Measurements from ENCODE around the gene CAPSL.
"Not testable (repeated sequence)": the region's sequence is repeated elsewhere in the genome, so short reads cannot be mapped to it uniquely, and the experiment has no call there.

The CAPSL gene

DNA sequence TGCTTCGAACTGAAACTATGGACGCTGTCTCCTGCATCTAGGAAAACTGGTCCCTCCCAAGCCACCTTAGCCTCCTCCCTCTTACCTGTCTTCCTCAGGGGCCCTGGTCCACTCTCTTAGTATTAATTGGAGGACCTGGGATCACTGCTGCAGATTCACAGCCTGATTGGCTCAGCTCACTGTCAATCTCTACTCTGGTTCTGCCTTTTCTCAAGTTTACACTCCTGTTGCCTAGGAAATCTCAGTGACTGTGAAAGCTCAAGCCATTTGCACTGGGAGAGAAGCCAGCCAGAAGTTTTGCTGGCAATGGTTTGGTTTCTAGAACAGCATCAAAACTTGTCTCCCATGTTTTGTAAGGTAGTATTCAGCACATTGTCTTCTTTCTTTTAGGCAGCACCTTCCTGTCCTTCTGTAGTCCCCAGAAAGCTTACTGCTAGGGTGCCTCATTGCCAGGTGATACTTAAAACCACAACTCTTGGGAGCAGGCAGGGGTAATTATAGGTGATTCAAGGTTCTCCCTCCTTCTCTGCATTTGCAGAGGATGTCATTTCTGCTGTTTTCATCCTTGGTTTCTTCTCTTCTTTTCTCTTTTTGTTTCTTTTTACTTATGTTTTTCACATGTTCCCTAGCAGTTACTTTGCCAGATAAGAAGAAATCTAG, at the start of gene CAPSL:
Gene CAPSL (minus strand): TSS at position 55 of the 660 bp plus-strand sequence. CDS start 17,502 bp downstream, outside the sequence.
- FAIRE-seq: no peak

DNA sequence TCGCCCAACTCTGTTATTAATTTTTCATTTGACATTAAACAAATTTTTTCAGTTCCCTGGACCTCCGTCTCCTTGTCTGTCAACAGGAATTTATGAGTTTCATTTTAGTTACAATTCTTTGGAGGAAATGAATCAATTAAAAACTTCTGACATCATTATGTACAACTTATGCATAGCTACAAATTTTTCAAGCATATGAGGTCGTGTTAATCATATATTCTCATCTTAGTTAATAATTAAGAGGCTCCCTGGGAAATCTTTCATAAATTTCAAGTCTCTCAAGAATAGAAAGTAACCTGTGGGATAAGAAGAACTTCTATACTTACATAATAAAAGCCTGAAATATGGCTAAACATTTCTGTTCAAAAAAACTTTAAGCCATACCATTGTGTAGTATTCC, 49.4 kb upstream of the CAPSL start:
- FAIRE-seq: no peak

DNA sequence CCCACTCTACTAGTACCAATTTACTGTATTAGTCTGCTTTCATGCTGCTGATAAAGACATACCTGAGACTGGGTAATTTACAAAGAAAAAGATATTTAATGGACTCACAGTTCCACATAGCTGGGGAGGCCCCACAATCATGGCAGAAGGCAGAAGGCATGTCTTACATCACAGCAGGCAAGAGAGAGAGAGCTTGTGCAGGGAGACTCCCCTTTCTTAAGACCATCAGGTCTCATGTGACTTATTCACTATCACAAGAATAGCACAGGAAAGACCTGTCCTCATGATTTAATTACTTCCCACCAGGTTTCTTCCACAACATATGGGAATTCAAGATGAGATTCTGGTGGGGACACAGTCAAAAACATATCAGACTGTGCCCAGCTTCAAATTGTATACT, 41.3 kb upstream of the CAPSL start:
- no peak for FAIRE-seq

DNA sequence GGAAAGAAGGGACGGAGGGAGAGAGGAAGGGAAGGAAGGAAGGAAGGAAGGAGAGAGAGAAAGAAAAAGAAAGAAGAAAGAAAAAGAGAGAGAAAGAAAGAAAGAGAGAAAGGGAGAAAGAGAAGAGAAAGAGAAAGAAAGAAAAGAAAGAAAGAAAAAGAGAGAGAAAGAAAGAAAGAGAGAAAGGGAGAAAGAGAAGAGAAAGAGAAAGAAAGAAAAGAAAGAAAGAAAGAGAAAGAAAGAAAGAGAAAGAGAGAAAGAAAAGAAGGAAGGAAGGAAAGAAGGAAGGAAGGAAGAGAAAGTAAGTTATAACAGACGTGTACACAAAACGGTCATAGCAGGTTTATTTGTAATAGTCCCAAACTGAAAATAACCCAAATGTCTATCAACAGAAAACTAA, 38.4 kb upstream of the CAPSL start:
- FAIRE-seq: not testable (repeated sequence)

DNA sequence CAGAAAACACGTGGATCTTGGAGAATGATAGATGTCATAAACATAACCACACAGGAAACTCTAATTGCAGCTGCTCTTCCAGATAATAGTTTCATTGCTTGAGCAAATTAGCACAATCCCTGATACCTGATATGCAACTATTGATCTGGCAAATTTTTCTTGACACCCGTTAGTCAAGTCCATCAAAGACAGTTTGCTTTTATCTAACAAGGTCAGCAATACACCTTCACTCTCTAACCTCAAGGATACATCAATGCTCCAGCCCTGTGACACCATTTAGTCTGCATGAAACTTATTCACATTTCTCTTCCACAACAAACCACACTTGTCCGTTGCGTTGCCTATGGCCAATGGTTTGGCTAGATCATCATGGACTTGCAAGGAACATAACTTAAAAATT, 36.1 kb upstream of the CAPSL start:
- FAIRE-seq: no peak

DNA sequence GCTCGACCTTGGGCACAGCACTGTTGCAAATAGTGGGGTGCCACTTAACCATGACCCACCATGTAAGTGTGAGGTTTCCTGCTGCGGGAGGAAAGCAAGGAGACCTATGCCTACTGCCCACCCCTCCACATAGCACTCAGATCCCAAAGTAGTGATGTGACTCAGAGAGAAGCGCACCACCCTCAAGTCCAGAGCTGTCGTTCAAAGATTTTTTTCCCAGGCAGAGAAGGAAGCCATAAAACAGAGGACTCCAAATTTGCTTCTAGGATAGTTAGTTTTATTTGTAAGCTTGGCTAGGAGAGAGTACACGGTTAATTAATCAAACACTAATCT, 33.4 kb upstream of the CAPSL start:
- no peak for FAIRE-seq

DNA sequence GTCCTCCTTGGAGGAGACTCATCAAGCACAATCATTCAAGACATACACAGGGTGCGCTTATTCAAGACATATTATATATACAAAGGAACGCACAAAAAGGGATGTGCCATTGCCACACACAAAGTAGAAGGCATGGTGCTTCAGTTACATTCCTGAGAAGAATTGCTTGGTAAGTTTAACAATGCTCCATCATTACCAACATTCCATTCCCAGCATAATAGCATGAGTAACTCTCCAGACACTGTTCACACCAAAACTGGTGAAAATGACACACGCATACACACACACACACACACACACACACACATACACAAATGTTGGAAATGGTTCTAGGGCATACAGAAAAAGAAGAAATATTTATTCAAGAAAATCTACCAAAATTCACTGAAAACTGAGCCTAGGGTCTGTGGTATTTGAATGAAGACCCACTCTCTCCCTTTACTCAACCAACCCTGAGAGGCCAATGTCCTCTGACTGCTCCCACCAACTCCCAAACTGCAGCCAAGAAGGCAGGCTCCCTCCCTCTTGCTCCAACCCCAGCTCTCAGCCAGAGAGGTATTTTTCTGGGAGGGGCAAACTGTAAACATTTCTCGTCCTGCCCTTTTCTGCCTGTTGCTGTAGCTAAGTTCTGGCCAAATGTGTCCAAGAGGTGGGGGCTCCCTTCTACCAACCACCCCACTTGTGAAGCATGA, 32.9 kb upstream of the CAPSL start:
- no peak for FAIRE-seq

DNA sequence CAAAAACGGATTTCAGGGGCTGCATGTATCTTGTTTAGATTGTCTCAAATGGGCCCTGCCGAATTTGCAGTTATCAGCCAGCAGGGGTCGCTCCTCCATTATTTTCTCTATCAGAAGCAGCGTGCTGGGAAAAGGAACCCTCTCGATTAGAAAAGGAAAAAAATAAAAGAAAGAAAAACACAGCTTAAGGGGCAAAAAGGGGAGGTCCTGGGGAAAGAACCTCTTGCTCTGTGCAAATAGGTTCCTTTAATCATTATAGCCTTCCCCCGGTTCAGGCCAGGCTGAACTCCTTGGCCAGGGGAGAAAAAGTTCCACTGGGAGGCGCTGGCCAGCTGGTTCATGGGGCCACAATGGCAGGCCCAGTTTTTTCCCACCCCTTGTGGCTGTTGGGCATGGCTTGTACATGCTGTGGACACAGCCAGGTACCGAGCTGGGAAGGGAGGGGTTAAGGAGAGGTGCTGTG, 25.0 kb upstream of the CAPSL start:
- no peak for FAIRE-seq

DNA sequence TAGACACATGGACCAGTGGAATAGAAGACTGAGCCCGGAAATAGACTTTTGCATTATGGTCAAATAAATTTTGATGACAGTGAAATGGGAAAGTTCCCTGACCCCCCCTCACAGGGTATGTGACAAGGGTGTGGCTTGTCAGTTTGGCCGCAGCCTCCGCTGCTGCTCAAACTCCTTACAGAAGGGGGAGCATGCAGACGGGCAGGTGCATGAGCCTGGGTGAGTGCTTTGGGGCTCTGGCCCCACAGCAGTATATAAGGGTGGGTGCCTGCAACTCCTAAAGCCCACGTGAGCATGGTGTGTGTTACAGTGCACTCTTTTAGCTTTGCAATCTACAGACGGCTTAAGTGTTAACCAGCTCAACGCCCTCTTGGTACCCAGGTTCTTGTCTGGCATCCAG, 21.9 kb upstream of the CAPSL start:
- no peak for FAIRE-seq

DNA sequence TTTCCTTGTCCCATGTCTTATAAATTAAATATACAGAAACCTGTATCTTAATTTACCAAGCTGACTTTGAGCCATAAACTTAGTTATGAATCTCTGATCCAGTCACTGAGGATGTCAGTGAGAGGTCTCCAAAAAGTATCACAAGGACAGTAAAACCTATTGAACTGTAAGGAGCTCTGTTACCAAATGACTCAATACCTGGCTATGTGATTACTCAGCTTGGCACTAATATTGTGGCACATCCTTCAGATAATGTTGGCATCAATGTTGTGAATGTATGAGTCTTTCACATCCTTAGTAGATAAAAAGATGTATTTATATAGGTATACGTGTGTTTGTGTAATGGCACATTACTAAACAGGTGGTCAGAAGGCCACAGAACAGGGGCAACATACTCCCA, 18.0 kb upstream of the CAPSL start:
- FAIRE-seq: no peak

DNA sequence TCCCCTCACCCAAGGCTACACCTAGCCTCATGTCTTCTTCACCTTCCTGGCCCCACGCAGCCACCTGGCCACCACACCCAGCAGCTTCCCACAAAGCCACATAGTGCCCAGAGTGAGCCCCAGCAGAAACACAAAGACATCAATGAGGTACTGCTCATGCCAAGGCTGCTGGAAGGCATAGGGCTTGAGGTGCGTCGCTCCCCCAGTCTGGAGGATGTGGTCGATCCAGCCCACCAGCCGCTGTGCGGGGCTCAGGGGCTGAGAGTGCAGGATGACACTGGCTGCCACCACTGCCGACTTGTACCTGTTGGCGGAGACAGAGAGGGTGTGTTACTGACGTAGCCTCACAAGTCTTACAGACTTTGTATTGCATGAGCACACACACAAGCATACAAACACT, 15.8 kb upstream of the CAPSL start:
- FAIRE-seq: no peak

DNA sequence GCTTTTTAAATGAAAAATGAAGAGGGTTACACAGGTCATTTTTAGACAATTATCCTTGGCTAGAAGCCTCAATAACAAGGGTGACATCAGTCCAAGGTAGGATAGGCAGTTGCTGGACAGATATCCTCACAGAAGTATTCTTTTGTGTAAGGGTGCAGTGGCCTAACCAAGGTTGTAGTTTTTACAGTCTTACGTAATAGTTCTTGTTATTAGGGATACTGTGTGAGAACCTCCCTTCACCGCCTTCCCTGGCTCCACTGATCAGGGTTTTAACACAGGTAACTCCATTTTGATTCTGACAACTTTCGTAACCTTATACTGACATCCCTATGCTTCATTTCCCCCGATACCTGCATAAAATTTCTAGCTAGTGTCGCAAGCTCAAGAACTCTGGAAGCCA, 8.7 kb upstream of the CAPSL start:
- no peak for FAIRE-seq

DNA sequence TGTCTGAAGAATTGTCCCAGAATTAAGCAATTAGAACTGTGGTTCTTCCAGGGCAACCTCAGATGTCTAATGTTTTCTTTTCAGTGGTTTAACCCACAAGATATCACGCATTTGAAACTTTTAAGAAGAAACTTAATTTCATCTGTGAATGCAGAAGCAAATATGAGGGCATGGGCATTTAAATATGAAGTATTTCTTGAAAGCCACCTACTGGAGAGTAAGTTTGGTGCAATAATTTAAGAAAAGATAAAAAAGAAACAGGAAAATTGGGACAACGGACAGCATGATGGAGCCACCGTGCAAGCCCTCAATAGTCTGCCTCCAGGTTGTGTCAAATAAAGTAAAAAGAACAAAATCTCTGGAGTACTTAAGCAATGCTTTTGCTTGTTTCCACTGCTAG, 1.2 kb upstream of the CAPSL start:
- FAIRE-seq: no peak

DNA sequence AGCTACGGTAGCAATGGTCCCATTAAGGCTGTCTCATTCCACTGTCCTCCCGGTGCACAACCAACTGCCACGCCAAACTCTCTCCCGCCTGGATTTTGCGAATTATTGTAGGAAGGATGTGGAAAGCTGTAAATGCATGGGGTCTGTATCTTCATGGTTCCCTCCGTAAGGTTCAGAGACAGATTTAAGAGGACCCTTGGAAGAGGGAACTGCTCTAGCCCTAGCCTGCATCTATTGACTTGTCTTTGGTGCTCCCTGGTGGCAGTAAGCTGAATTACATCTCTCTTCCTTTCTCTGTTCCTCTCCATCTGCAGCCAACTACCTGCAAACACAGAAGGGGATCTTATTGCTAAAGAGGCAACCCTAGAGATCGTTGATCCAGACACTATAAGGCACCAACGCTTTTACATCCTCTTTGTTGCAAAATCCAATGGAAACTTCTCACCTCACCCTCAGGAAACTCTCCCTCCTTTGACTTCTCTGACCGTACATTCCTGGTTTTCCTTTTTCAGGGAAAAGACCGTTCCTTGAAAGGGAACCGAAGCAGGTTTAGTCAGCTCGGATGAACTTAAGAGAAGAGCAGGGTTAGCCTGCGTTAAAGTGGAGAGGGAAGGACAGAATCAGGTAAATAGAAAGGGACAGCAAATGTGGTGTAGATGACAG, 11.9 kb downstream of the CAPSL start:
- FAIRE-seq: no peak

DNA sequence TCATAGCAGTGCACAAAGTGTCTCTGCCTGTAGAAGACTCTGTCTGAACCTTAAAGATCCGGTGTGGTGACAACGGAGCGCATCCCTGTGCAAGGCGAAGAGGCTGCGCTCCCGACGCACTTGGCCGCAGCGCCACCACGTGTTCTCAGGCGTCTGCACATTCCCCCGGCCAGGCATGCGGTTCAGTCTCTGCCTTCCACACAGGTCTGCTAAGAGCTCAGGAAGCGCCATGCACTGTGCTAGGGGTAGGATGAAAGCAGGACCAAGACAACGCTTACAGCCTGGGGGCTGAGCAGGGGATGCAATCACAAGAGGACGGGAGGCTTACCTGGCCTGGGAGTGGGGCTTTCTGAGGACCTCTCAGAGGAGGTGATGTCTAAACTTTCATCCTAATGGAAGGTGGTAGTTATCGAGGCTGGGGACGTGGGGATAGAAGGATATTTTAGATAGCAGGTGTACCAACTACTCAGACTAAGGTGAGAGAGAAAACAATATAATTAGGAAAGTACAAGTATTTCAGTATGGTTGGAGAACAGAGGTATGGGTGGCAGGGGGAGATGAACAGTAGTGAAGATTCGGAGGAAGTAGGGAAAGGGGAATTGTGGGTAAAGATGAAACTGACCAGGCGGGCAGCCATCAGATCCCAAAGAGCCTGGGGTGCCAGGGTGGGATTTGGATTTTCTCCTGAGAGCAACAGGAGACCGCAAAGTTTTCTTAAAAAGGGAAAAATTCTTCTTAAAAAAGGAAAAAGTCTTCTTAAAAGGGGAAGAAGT, 13.3 kb downstream of the CAPSL start:
- no peak for FAIRE-seq

DNA sequence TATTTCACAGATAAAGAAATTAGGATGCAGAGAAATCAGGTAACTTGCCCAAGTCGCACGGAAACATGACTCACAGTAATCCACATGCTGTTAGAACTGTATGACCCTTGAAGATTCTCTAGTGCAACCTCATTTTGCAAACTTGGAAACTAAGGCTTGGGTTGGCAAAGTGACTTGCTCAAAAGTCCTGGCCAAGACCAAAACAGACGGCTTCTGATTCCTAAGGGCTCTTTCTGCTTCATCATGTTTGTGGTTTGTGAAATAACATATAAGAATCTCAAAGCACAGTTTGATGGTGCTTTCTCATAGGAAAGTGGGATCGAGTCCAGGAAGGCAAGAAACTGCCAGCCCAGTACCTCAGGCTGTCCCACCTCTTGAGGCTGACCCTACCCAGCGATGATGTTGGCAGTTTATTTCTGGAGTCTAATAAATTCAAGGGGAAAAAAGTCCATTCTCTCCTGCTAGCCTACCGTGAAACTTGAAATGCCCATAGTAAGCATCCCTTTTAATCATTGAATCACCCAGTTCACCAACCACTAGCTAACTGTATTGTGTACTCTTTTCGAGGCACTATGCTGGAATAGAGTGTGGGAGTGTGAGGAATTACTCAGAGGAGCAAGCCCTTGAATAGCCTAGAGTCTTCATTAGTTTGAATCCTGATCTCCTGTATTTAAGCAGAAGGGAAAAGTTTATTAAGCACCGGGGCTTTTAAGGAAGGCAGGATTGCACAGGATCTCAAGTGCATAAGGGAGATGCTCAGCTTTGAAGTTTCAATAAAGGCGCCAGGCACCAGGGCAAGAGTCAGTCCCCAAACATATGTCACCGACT, 14.1 kb downstream of the CAPSL start:
- no peak for FAIRE-seq

DNA sequence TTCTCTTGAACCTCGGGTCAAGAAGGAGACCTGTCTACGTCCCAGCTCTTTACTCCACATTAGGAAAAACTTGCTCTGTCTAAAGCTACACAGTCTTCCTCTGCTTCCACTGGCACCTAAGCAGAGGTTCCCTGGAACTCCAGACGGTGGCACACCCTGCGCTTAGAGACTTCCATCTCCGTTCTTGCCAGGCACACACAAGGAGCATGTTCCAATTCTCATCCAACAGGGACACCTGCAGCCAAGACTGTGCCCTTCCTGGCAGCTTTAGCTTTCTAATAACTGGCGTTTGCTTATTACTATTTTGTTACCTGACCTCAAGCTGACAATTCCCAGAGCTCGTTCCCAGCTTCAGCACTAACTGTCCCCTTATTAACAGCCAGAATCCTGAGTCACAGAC, 16.0 kb downstream of the CAPSL start:
- FAIRE-seq: no peak

DNA sequence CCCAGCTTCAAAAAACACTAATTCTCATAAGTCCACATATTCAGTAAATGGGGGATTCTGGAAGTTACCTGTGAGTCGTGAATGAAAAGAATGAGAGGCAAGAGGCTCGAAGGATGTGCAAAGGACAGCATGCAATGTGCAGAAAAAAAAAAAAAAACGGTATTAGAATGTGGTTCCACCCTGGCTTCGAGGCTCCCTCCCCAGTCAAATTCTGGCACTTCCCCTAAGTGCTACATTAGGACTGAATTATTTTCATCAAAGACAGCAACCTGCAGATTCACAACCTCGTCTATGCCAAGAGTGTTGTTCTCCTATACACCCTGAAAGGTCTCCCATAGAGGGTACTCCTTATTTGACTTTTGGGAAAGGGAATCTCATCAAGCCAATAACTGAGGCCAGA, 16.5 kb downstream of the CAPSL start:
- FAIRE-seq: no peak

DNA sequence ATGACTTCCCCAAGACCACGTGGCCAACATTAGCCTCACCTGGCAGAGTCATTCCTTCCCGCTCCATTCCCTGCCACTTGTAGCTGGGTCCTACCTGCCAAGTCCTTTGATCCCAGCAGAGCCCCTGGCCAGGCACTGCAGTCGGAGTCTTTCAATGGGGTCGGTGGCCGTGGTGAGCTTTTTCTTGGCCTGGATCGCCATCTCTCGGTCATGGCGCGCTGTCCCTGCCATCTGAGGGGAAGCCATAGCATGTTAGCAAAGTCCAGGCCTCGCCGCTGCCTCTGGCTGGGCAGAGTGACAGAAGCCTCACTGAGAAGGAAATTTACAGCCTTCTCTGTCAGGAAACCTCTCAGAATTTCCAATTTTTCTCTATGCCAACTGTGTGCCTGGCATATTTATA, 17.5 kb downstream of the CAPSL start:
- no peak for FAIRE-seq

DNA sequence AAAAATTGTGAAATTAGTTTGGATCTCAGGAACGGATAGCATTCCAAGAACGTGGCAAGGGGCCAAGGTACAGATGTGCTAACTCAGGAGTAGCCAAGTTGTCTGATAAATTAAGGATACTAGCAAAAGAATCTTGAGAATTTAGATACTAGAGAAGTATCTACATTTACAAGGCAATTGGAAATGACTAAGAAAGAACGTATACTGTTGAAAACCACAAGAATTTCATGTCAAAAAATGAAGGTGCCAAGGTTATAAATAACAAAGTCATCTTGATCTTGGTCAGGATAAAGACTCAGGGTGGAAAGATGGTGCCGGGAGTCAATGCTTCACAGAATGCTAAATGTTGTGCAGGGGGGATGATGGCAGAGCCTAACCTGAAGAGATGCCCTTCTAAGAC, 19.2 kb downstream of the CAPSL start:
- FAIRE-seq: no peak

DNA sequence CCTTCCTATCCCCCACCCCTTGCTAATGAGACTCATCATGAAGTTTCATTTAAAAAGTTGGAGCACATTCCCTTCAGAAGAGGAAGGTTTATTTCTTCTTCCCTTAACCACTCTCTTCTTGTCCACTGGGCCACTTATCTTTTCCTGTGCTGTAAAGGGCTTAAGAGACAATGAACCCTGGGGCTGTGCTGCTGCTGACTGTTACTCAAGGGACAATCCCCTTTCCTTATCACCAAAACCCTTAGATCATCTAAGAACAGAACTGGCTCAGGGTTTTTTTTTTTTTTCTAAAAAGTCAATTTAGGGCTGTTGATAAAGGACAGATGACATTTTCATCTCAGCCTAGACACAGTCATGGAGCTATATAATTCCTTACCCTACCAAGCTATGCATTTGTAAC, 29.6 kb downstream of the CAPSL start:
- no peak for FAIRE-seq

DNA sequence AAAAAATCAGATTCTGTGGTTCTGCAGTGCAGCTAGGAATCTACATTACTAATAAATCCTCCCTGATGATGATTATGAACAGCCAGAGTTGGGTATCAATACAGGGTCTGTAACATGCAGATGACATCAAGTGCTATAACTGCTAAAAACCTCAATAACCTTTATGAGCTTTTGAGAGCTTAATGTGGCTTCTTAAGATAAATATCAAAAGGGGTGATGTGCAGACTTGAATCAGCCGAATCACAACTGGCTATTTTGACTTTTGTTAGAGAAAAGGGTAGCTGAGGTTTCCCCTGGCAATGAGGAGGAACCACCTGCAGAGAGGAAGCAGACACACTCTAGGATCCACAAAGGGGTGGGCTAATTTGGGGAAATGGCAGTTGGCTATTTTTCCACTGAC, 30.2 kb downstream of the CAPSL start:
- FAIRE-seq: no peak

Data from endometrium (tissue), 2 donors.